GM19238 (cell line): ENCODE measurements around the gene WNK2.
"Not testable (repeated sequence)": the region's sequence is repeated elsewhere in the genome, so short reads cannot be mapped to it uniquely, and the experiment has no call there.

Experiments
- DNase-seq: peaks from one replicate; pipeline ENCODE4 v3.0.0; 2011; ENCODE audit warnings: low spot score; ENCODE audit not compliant: insufficient read length

Gene WNK2

GRCh38 chr9:93305497-93306020 is 121.6 kb downstream of the WNK2 start:
- no peak for DNase-seq

GRCh38 chr9:93306081-93306480 is 122.1 kb downstream of the WNK2 start:
- no peak for DNase-seq

GRCh38 chr9:93306579-93307091 is 122.7 kb downstream of the WNK2 start:
- no peak for DNase-seq

- DNase-seq, result no peak
These were observed 123.7 kb downstream of the WNK2 start for GRCh38 chr9:93307468-93308157.

- no peak for DNase-seq
These were observed 124.2 kb downstream of the WNK2 start for GRCh38 chr9:93308158-93308602.

- no peak for DNase-seq
These were observed 124.7 kb downstream of the WNK2 start for GRCh38 chr9:93308676-93309075.

- DNase-seq, result no peak
These were observed 126.0 kb downstream of the WNK2 start for GRCh38 chr9:93309889-93310425.

GRCh38 chr9:93315118-93315517 is 131.2 kb downstream of the WNK2 start:
- DNase-seq, result no peak

GRCh38 chr9:93315960-93316359 is 132.0 kb downstream of the WNK2 start:
- DNase-seq, result no peak

GRCh38 chr9:93316726-93317494 is 133.0 kb downstream of the WNK2 start:
- DNase-seq, result no peak

GRCh38 chr9:93317495-93318094 is 133.7 kb downstream of the WNK2 start:
- no peak for DNase-seq

- no peak for DNase-seq
These were observed 134.5 kb downstream of the WNK2 start for GRCh38 chr9:93318480-93318879.

GRCh38 chr9:93319301-93319991 is 135.5 kb downstream of the WNK2 start:
- no peak for DNase-seq

GRCh38 chr9:93319992-93320500 is 136.1 kb downstream of the WNK2 start:
- DNase-seq, result no peak

GRCh38 chr9:93320591-93321219 is 136.8 kb downstream of the WNK2 start:
- no peak for DNase-seq

GRCh38 chr9:93321220-93321610 is 137.3 kb downstream of the WNK2 start:
- no peak for DNase-seq

- DNase-seq, result not testable (repeated sequence)
These were observed 139.6 kb downstream of the WNK2 start for GRCh38 chr9:93323446-93323954.

GRCh38 chr9:93324191-93324834 is 140.4 kb downstream of the WNK2 start:
- no peak for DNase-seq

- DNase-seq, result no peak
These were observed 141.5 kb downstream of the WNK2 start for GRCh38 chr9:93325307-93326035.
